Activated CD4-positive, CD25-positive, alpha-beta regulatory T cell treated with anti-CD3 and anti-CD28 coated beads, Interleukin-2, amount 50 U/mL, for 24 hours (primary cell): ENCODE data around the gene KCNN1.
A peak's percentile ranks its signal among the peaks of the same experiment; 100 is the strongest.
"Not testable (repeated sequence)": the region's sequence is repeated elsewhere in the genome, so short reads cannot be mapped to it uniquely, and the experiment has no call there.

Experiments used
- ATAC-seq, 2 donors: fragments of 150-1000 bp; cut with Tn5 transposase; one replicate each; pipeline ENCODE4 v1.10.0; 2021; ENCODE audit warnings: mild to moderate bottlenecking in 1 of 2, moderate library complexity in 1 of 2

Gene KCNN1

DNA sequence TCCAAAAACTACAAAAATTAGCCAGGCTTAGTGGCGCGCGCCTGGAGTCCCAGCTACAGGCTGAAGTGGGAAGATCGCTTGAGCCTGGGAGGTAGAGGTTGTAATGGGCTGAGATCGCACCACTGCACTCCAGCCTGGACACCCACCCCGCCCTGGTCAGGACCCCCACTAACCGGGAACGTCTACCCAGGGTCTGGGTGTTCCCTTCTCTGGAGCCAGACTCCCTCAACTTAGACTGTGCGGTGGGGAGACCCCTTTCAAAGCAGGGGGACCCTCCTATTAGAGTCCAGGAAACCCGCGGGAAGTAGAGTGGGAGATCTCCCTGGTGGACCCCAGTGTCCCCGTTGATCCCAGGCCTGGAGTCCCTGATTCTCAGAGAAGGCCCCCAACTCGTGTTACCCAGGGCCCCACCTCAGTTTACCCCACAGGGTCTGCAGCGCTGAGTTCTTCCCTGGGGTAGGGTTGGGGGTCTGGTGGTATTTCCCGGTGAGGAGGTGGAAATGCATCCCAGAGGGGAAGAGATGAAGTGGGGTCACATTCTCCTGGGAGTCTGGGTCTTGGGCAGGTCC, 35.0 kb downstream of the KCNN1 start:
- ATAC-seq, result no peak

- no peak for ATAC-seq
Observed at GRCh38 chr19:18002347-18002850, 35.5 kb downstream of the KCNN1 start.

GRCh38 chr19:18005750-18006149, 38.8 kb downstream of the KCNN1 start:
- not testable (repeated sequence) for ATAC-seq

DNA sequence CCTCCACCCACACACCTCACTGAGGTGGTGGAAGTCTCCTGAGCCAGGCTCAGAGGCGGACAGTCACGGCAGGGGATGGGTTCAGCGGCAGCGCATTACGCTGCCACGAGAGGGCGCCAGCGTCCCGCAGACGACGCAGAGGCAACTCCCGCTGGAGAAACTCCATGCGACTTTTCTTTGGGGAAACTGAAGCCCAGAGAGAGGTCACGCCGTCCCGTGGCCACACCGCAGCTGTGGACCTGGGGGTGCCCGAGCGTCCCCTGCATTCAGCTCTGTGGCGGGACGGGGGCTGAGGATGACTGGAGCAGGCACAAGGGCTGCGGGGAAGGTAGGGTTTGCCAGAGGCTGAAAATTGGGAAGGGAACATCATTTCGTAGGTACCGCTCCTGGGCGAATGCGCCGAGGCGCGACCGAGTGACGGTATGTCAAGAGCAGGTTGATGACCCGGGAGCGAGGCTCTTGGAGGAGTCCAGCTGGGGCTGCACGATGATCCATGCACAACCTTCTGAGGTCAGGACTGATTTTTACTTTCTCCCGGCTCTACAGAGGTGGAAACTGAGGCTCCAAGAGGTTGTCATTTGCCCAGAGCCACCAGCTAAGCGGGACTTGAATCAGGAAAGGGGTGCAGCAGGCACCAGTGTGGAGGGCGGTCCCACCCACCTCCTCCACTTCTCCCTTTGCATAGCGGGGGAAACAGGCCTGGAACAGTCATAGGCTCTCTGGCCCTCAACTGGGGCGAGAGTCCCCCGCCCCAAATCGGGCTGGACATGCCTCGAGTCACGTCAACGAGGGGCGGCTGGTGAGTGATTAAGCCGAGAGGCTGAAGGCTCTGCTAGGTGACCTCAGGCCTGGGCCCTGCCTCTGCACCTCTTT, 40.4 kb downstream of the KCNN1 start:
- peak; percentile 71 to 73 for ATAC-seq

- peak; percentile 73 to 83 for ATAC-seq
Observed at GRCh38 chr19:18007917-18008673, 41.2 kb downstream of the KCNN1 start, which contains the start of gene ARRDC2. ARRDC2 (plus strand) TSS chr19:18008170; CDS start chr19:18008311, 141 bp downstream.

- ATAC-seq, result no peak
Observed at GRCh38 chr19:18008814-18009213, 41.9 kb downstream of the KCNN1 start.

DNA sequence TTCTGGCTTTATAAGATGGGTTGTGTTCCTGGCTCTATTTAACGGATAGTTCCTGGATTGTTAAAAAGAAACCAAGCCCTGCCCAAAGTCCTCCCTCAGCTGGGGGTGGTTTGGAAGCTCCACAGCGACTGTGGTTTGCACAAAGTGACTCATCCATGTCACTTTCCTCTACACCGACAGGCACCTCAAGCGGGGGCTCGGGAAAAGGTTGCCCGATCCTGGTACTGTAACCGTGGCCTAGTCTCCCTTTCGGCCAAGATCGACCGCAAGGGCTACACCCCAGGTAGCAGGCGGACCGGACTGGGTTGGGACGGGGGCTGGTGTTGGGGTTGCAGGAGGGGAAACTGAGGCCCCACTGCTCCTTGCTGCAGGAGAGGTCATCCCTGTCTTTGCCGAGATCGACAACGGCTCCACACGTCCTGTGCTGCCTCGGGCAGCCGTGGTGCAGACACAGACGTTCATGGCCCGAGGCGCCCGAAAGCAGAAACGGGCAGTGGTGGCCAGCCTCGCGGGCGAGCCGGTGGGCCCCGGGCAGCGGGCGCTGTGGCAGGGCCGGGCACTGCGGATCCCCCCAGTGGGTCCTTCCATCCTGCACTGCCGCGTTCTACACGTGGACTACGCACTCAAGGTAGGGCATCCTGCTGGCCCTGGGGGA, 42.6 kb downstream of the KCNN1 start:
- ATAC-seq, result no peak

DNA sequence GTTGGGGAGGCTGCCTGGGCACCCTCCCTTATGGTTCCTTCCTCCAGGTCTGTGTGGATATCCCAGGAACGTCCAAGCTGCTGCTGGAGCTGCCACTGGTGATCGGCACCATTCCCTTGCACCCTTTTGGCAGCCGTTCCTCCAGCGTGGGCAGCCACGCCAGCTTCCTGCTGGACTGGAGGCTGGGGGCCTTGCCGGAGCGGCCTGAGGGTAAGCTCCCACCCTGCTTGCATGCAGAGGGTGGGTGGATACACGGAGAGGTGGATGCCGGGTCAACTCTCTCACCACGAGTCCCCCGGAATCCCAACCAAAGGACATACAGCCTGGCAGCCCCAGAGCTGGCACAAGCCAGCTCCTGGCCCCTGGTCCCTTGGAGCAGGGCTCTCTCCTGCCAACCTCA, 43.2 kb downstream of the KCNN1 start:
- no peak for ATAC-seq

- peak in 1 of 2 donors; percentile 20 for ATAC-seq
Observed at GRCh38 chr19:18013210-18014111, 46.6 kb downstream of the KCNN1 start.

GRCh38 chr19:18014197-18014596, 47.3 kb downstream of the KCNN1 start:
- ATAC-seq, result peak; percentile 49 to 66

- no peak for ATAC-seq
Observed at GRCh38 chr19:18016209-18016910, 49.5 kb downstream of the KCNN1 start.

DNA sequence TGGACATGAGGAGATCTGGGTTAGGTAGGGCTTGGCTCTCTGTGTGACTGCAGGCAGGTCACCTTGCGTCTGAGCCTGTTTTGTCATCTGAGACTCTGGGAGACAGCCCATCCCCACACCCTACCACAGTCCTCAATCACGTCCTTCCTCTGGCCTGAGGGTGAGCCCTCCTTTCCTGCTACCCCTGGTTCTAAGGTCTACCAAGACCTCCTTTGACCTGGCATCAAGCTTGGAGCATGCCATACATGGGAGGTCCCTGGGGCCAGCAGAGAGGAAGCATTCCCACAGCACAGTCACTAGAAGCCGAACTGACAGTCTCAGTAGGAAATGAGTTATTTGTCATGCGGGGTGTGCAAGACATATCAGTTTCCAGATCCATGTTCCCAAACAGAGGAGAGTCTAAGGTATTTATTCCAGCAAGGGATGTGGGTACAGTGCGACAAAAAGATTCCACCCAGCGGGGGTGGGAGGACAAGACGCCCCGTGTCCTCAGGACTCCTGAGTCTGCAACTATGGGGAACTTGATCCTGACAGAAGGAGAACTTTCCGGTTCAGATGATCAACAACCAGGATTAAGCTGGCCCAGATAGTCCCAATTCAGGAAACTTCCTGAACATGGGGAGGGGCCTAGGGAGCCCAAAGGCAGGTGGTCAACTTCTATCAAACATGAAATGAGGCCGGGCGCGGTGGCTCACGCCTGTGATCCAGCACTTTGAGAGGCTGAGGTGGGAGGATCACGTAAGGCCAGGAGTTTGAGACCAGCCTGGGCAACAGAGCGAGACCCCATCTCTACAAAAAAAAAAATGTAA, 50.6 kb downstream of the KCNN1 start:
- no peak for ATAC-seq

DNA sequence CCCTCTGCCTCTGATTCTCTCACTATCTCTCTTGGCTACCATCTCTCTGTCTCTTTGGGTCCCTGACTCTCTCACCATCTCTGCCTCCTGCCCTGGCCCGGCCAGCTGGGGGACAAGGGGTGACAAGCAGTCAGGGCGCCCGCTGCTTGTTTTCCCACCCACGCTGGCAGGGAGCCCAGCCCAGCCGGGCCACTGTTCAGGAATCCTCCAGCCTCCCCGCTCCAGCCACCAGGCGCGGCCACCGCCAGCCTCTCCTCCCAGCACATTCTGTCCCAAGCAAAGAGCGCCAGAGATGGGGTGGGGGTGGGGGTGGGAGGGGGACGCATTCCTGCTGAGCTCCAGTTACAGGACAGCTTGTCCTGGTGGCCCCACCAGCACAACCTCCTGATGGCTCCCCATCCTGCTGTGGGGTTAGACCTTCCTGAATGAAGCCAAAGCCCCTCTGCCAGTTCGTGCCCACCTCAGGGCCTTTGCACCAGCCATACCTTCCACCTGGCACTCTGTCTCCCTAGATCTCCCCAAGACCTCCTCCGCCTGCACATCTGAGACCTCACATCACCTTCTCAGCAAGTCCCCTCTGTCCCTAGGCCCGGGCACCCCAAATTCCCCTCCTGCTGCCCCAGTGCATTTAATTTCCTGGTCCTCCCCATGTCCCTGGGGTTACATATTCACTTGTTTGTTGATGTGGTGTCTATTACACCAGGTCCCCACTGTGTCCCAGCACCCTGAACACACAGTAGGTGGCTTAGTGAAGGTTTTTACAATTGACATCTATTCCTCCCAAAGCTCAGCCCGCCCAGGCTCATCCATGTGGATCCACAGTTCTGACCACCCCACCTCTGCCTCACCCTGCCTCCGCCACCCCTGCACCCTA, 53.5 kb downstream of the KCNN1 start:
- no peak for ATAC-seq

- peak; percentile 40 to 54 for ATAC-seq
Observed at GRCh38 chr19:18021121-18021755, 54.3 kb downstream of the KCNN1 start.

DNA sequence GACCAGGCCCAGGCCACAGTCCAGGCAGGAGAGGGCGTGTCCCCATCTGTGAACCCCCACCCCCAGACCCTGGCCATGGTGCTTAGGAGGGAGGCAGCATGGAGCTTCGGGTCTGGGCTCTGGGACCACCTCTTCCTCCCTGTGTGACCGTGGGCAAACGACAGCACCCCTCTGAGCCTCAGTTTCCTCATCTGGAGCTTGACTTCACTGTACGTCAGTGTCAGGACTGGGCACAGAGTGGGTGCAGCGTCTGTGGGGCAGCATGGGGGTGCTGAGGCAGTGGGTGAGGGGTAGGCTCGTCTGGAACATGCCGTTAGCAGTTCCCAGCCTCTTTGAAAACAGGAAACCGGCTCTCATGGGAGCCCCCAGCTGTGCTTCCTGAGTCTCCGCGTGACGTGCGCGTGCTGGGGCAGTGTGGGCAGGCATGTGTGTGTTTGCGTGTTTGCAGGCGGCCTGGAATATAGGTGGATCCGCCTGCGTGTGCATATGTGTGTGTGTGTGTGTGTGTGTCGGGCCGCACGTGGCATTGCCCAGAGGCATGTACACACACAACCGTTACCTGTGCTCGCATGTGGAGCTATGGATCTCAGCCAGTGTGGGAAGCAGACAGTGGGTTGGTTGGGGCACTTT, 56.8 kb downstream of the KCNN1 start:
- ATAC-seq, result peak; percentile 14 to 21

GRCh38 chr19:18027151-18027550, 60.2 kb downstream of the KCNN1 start:
- no peak for ATAC-seq

GRCh38 chr19:18029617-18030338, 62.9 kb downstream of the KCNN1 start:
- no peak for ATAC-seq
